SK-N-SH treated with all-trans-retinoic acid at 6 μM for 48 hours (cell line): Measurements from ENCODE around the gene SMIM10L2A.

Experiments
- ATAC-seq: fragments of 200-7000 bp; cut with Tn5 transposase; 3 replicates; pipeline ENCODE4 v1.9.1; 2020; ENCODE audit warnings: mild to moderate bottlenecking, moderate library complexity
- ARNTL ChIP-seq: fragments of 450-650 bp; formaldehyde crosslinking; IDR thresholded peaks from 2 replicates; pipeline ENCODE4 v1.5.0; 2020; ENCODE audit warnings: low read depth, mild to moderate bottlenecking, moderate library complexity, borderline replicate concordance
- CREB5 ChIP-seq: fragments of 250-450 bp; sonication (Bioruptor Pico); IDR thresholded peaks from 2 replicates; pipeline ENCODE4 v1.5.1; 2020; ENCODE audit warnings: low read depth, mild to moderate bottlenecking, moderate library complexity
- CSDC2 ChIP-seq: fragments of 250-450 bp; sonication (Bioruptor Pico); IDR thresholded peaks from 2 replicates; pipeline ENCODE4 v1.5.0; 2020; ENCODE audit warnings: mild to moderate bottlenecking, moderate library complexity
- CSRNP3 ChIP-seq: fragments of 250-450 bp; sonication (Bioruptor Pico); IDR thresholded peaks from 2 replicates; pipeline ENCODE4 v1.5.1; 2021; ENCODE audit warnings: mild to moderate bottlenecking, moderate library complexity
- ESRRG ChIP-seq: fragments of 250-450 bp; sonication (Bioruptor Pico); IDR thresholded peaks from 2 replicates; pipeline ENCODE4 v1.6.1; 2021; ENCODE audit warnings: mild to moderate bottlenecking
- GLIS3 ChIP-seq: fragments of 250-450 bp; sonication (Bioruptor Pico); IDR thresholded peaks from 2 replicates; pipeline ENCODE4 v1.5.0; 2020; ENCODE audit warnings: mild to moderate bottlenecking, moderate library complexity
- ISL1 ChIP-seq: fragments of 250-450 bp; sonication (Bioruptor Pico); IDR thresholded peaks from 2 replicates; pipeline ENCODE4 v2.1.2; 2022; ENCODE audit warnings: mild to moderate bottlenecking, moderate library complexity
- OSR1 ChIP-seq: fragments of 250-450 bp; sonication (Bioruptor Pico); IDR thresholded peaks from 2 replicates; pipeline ENCODE4 v1.8.0; 2022; ENCODE audit warnings: moderate library complexity, mild to moderate bottlenecking, inconsistent platforms
- PATZ1 ChIP-seq: fragments of 250-450 bp; sonication (Bioruptor Pico); IDR thresholded peaks from 2 replicates; pipeline ENCODE4 v1.8.0; 2020; ENCODE audit warnings: mild to moderate bottlenecking, moderate library complexity, borderline replicate concordance
- POU6F1 ChIP-seq: fragments of 250-450 bp; sonication (Bioruptor Pico); IDR thresholded peaks from 2 replicates; pipeline ENCODE4 v1.8.0; 2021; ENCODE audit warnings: low read depth, mild to moderate bottlenecking, moderate library complexity, borderline replicate concordance
- RARB ChIP-seq: fragments of 250-450 bp; sonication (Bioruptor Pico); IDR thresholded peaks from 2 replicates; pipeline ENCODE4 v1.8.0; 2021; ENCODE audit warnings: mild to moderate bottlenecking, moderate library complexity
- SNAI2 ChIP-seq: fragments of 250-450 bp; sonication (Bioruptor Pico); IDR thresholded peaks from 2 replicates; pipeline ENCODE4 v1.5.0; 2020; ENCODE audit warnings: mild to moderate bottlenecking, moderate library complexity
- TCF4 ChIP-seq: fragments of 250-450 bp; sonication (Bioruptor Pico); IDR thresholded peaks from 2 replicates; pipeline ENCODE4 v1.8.0; 2021; ENCODE audit warnings: mild to moderate bottlenecking, moderate library complexity, borderline replicate concordance
- TSHZ2 ChIP-seq: fragments of 250-450 bp; sonication (Bioruptor Pico); IDR thresholded peaks from 2 replicates; pipeline ENCODE4 v1.5.0; 2020; ENCODE audit warnings: mild to moderate bottlenecking, moderate library complexity
- ZC3H10 ChIP-seq: fragments of 250-450 bp; sonication (Bioruptor Pico); IDR thresholded peaks from 2 replicates; pipeline ENCODE4 v1.5.1; 2021; ENCODE audit warnings: mild to moderate bottlenecking, moderate library complexity
- ZFP30 ChIP-seq: fragments of 450-650 bp; formaldehyde crosslinking; IDR thresholded peaks from 2 replicates; pipeline ENCODE4 v1.5.0; 2022; ENCODE audit warnings: mild to moderate bottlenecking, moderate library complexity
- ZNF70 ChIP-seq: fragments of 450-650 bp; formaldehyde crosslinking; IDR thresholded peaks from 2 replicates; pipeline ENCODE4 v1.5.0; 2020; ENCODE audit warnings: mild to moderate bottlenecking, moderate library complexity
- ZNF8 ChIP-seq: fragments of 450-650 bp; formaldehyde crosslinking; IDR thresholded peaks from 2 replicates; pipeline ENCODE4 v1.5.0; 2020; ENCODE audit warnings: mild to moderate bottlenecking, moderate library complexity

Gene SMIM10L2A

GRCh38 chrX:135389243-135389642 lies 32.5 kb upstream of the SMIM10L2A start (continued):
- TF ChIP-seq TSHZ2 (CRISPR knock-in tag) (no peak), CREB5 (no peak), ZNF8 (CRISPR knock-in tag) (no peak), ZNF70 (CRISPR knock-in tag) (no peak)

GRCh38 chrX:135389717-135390116 lies 32.0 kb upstream of the SMIM10L2A start:
- TF ChIP-seq CSRNP3 (CRISPR knock-in tag) = no peak
- no peak for ATAC-seq

GRCh38 chrX:135391734-135392133 lies 30.0 kb upstream of the SMIM10L2A start:
- no peak for TF ChIP-seq GLIS3 (CRISPR knock-in tag)
- no peak for TF ChIP-seq CSDC2
- no peak for TF ChIP-seq CSRNP3 (CRISPR knock-in tag)
- no peak for TF ChIP-seq ESRRG (CRISPR knock-in tag)
- no peak for TF ChIP-seq RARB (CRISPR knock-in tag)
- TF ChIP-seq ARNTL = no peak
- no peak for TF ChIP-seq TSHZ2 (CRISPR knock-in tag)
- no peak for TF ChIP-seq POU6F1
- no peak for TF ChIP-seq TCF4
- no peak for TF ChIP-seq ZC3H10 (CRISPR knock-in tag)
- no peak for TF ChIP-seq PATZ1 (CRISPR knock-in tag)
- TF ChIP-seq ZFP30 (CRISPR knock-in tag) = no peak
- TF ChIP-seq SNAI2 (CRISPR knock-in tag) = no peak
- no peak for TF ChIP-seq ISL1 (CRISPR knock-in tag)
- TF ChIP-seq OSR1 (CRISPR knock-in tag) = no peak
- TF ChIP-seq, all 23 proteins: peak for 0
- ATAC-seq = no peak
